Measurements from ENCODE around the gene SLC35A4. TPM values are rescaled to one million over a fixed set of nuclear protein-coding genes. Genes with fewer than 3 reads are reported as not detected.

SLC35A4 gene
- total RNA-seq, 1 experiment from 2014 or later: 66.2 TPM

- no peaks in the 10 kb centered on the region for H3K27me3 ChIP-seq (ENCODE audit: insufficient read depth, low read depth)
- CTCF ChIA-PET: interaction anchor here (0.5 kb wide), 1 partner anchor 163 kb away, joined by 3 read pairs; no protein-coding TSS in a partner anchor
Observed at GRCh38 chr5:140557136-140557805, 7.4 kb upstream of the SLC35A4 start, which contains the start of gene SRA1. TSS of gene SRA1 (minus strand) at chr5:140557473. CDS start at chr5:140557452, 21 bp downstream.

GRCh38 chr5:140557965-140558364 lies 6.7 kb upstream of the SLC35A4 start:
- DNase-seq: no peak
- CTCF ChIA-PET: no interaction called here
- POLR2A ChIA-PET (ENCODE audit: unreplicated experiment): no interaction called here
- Histone ChIP-seq H3K4me2 (peak overlapping the region; percentile 90), H3K4me3 (peak overlapping the region; percentile 73; the same call in 1 of the 2 replicates), H3F3A (ENCODE audit: insufficient read depth, low read depth) (0 out of 2 replicates have a peak, but pooled peaks cover 14% of the 10 kb centered on the region), H3K27ac (0 out of 2 replicates have a peak overlapping the region, but pooled peaks have one; percentile 39), H2AFZ (peak overlapping the region; percentile 66; the same call in 1 of the 2 replicates), H3K36me3 (ENCODE audit: low read depth) (no peaks in the 10 kb centered on the region), H3K4me1 (replicated peaks; ENCODE audit: insufficient read depth) (peaks cover 10% of the 10 kb centered on the region), H3K79me2 (ENCODE audit: low read depth) (peaks cover 29% of the 10 kb centered on the region), H3K9me3 (ENCODE audit: insufficient read depth, low read depth) (no peaks in the 10 kb centered on the region), H3K9me2 (ENCODE audit: insufficient read depth) (no peaks in the 10 kb centered on the region), H4K20me1 (ENCODE audit: insufficient read depth) (no peaks in the 10 kb centered on the region), H3K27me3 (ENCODE audit: insufficient read depth, low read depth) (no peaks in the 10 kb centered on the region)
- intact Hi-C loops (cut with micrococcal nuclease; ENCODE audit: unreplicated experiment): loop anchor here (2.0 kb wide), 2 partner anchors 89 to 161 kb away; partner anchors contain the start of genes IK and NDUFA2
- BruUV-seq (replicated peaks): no TSS peak
- no peak for TF ChIP-seq EZH2 (IDR thresholded peaks at IDR 0.05; ENCODE audit: low read depth)
- TF ChIP-seq, protein P1, sequence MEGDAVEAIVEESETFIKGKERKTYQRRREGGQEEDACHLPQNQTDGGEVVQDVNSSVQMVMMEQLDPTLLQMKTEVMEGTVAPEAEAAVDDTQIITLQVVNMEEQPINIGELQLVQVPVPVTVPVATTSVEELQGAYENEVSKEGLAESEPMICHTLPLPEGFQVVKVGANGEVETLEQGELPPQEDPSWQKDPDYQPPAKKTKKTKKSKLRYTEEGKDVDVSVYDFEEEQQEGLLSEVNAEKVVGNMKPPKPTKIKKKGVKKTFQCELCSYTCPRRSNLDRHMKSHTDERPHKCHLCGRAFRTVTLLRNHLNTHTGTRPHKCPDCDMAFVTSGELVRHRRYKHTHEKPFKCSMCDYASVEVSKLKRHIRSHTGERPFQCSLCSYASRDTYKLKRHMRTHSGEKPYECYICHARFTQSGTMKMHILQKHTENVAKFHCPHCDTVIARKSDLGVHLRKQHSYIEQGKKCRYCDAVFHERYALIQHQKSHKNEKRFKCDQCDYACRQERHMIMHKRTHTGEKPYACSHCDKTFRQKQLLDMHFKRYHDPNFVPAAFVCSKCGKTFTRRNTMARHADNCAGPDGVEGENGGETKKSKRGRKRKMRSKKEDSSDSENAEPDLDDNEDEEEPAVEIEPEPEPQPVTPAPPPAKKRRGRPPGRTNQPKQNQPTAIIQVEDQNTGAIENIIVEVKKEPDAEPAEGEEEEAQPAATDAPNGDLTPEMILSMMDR (conservative IDR thresholded peaks at IDR 0.05): no peak

More at GRCh38 chr5:140557136-140557805, 7.4 kb upstream of the SLC35A4 start, which contains the start of gene SRA1:
- no peak for TF ChIP-seq EZH2 (IDR thresholded peaks at IDR 0.05; ENCODE audit: low read depth)
- TF ChIP-seq, protein P1 (conservative IDR thresholded peaks at IDR 0.05): no peak
- peaks cover 10% of the 10 kb centered on the region for H3K4me1 ChIP-seq (replicated peaks; ENCODE audit: insufficient read depth)
- peak within 1 kb of the TSS; percentile 73 for H3K4me3 ChIP-seq
- peak within 1 kb of the TSS; percentile 66 for H2AFZ ChIP-seq
- H4K20me1 ChIP-seq (ENCODE audit: insufficient read depth): no peaks in the 10 kb centered on the region
- peak within 1 kb of the TSS; percentile 90 for H3K4me2 ChIP-seq
- no peaks in the 10 kb centered on the region for H3K36me3 ChIP-seq (ENCODE audit: low read depth)
- no peaks in the 10 kb centered on the region for H3K9me3 ChIP-seq (ENCODE audit: insufficient read depth, low read depth)
- POLR2A ChIA-PET (ENCODE audit: unreplicated experiment): interaction anchor here (0.7 kb wide), 1 partner anchor 9 kb away, joined by 3 read pairs; no protein-coding TSS in a partner anchor
- BruUV-seq (replicated peaks): no TSS peak
- intact Hi-C loops (cut with micrococcal nuclease; ENCODE audit: unreplicated experiment): loop anchor here (2.0 kb wide), 2 partner anchors 90 to 162 kb away; partner anchors contain the start of genes IK and NDUFA2
- H3K9me2 ChIP-seq (ENCODE audit: insufficient read depth): no peaks in the 10 kb centered on the region
- H3K27ac ChIP-seq: peak within 1 kb of the TSS; percentile 39; the same call in 1 of the 2 replicates
- peaks cover 29% of the 10 kb centered on the region for H3K79me2 ChIP-seq (ENCODE audit: low read depth)
- peak; percentile 78 to 89 for DNase-seq
- H3F3A ChIP-seq (ENCODE audit: insufficient read depth, low read depth): 0 out of 2 replicates have a peak, but pooled peaks cover 14% of the 10 kb centered on the region

- CTCF ChIA-PET: no interaction called here
Observed at GRCh38 chr5:140558542-140558941, 6.1 kb upstream of the SLC35A4 start.

More at GRCh38 chr5:140558542-140558941, 6.1 kb upstream of the SLC35A4 start:
- Histone ChIP-seq H3K36me3 (ENCODE audit: low read depth) (no peaks in the 10 kb centered on the region), H3K4me3 (no peak overlapping the region), H3K9me2 (ENCODE audit: insufficient read depth) (no peaks in the 10 kb centered on the region), H3K9me3 (ENCODE audit: insufficient read depth, low read depth) (no peaks in the 10 kb centered on the region), H3K4me1 (replicated peaks; ENCODE audit: insufficient read depth) (peaks cover 13% of the 10 kb centered on the region), H3K27ac (no peak overlapping the region), H4K20me1 (ENCODE audit: insufficient read depth) (no peaks in the 10 kb centered on the region), H3K27me3 (ENCODE audit: insufficient read depth, low read depth) (no peaks in the 10 kb centered on the region), H3F3A (ENCODE audit: insufficient read depth, low read depth) (0 out of 2 replicates have a peak, but pooled peaks cover 14% of the 10 kb centered on the region), H3K79me2 (ENCODE audit: low read depth) (peaks cover 29% of the 10 kb centered on the region), H3K4me2 (no peak overlapping the region), H2AFZ (no peak overlapping the region)
- POLR2A ChIA-PET (ENCODE audit: unreplicated experiment): no interaction called here
- intact Hi-C loops (cut with micrococcal nuclease; ENCODE audit: unreplicated experiment): no loop called here
- no TSS peak for BruUV-seq (replicated peaks)
- no peak for DNase-seq
- TF ChIP-seq, protein P1 (conservative IDR thresholded peaks at IDR 0.05): no peak
- TF ChIP-seq EZH2 (IDR thresholded peaks at IDR 0.05; ENCODE audit: low read depth): no peak

Measured in PC-9 (cell line).